Stimulated activated CD4-positive, alpha-beta T cell treated with anti-CD3 and anti-CD28 coated beads, Interleukin-4, amount 100 ng/mL, for 1 hour (primary cell): ENCODE data around the gene PTGS1.
"Not testable (repeated sequence)": the region's sequence is repeated elsewhere in the genome, so short reads cannot be mapped to it uniquely, and the experiment has no call there.

ENCODE experiments used
- DNase-seq: peaks from one replicate; pipeline ENCODE4 v3.0.0-alpha.2; 2020

Gene PTGS1

DNA sequence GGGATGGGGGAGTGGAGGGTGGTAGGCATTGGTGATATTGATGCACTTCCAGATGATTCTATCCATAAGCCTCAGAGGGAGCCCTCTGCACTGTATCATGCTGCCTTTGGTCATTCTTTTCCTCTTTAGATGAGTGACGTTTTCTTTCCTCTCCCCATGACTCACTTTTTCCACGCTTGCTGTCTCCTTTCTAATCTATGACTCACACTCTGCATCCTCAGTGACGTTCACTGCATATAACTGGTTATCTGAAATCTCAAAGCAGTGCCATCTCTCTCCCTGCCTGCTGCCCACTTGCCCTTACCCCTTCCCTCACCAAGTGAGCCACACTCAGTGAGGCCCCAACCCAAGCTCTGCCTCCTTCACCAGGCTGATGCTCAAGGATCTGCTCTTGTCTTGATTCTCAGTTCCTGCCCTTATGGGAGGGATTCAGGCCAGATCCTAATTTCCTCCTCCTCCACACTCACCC is 31.6 kb downstream of the PTGS1 start:
- DNase-seq: no peak

DNA sequence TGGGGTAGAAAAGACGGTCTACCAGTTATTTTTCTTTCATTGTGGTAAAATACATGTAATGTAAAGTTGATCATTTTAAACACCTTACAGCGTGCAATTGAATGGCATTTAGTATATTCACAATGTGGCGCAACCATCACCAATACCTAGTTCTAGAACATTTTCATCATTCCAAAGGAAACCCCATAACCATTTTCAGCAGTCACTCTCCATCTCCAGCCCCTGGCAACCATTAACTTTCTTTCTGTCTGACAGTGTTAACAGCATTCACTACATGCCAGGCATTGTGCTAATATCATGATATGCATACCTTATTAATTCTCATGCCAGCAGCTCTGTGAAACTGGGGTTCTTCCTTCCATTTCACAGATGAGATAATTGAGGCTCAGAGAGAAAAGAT is 32.0 kb downstream of the PTGS1 start:
- no peak for DNase-seq

DNA sequence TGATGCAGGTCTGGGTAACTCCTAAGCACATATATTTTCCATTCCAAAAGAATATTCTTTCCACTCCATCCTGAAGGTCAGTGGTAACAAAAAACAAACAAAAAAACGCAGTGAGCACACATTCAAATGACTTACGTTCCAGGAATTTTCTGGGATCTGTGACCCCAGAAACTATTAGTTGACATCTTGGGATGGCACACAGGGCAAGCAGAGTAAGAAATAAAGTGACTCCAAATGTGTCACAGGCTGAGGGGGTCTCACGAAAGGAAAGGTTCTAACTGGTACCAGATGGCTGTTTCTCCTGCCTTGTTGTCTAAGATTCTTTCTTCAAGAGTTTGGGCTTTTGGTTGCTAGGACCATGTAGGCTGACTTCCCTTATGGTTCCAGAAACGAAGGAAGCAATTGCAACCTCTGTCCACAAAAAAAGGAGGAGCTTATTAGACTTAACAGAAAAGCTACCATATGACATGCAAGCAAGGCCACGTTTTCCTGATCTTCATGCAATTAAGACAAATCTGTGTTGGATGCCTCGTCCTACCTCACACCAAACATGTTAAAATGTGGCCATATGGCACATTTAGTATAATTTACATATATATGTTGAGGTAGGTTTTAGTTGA is 32.7 kb downstream of the PTGS1 start:
- DNase-seq: no peak

DNA sequence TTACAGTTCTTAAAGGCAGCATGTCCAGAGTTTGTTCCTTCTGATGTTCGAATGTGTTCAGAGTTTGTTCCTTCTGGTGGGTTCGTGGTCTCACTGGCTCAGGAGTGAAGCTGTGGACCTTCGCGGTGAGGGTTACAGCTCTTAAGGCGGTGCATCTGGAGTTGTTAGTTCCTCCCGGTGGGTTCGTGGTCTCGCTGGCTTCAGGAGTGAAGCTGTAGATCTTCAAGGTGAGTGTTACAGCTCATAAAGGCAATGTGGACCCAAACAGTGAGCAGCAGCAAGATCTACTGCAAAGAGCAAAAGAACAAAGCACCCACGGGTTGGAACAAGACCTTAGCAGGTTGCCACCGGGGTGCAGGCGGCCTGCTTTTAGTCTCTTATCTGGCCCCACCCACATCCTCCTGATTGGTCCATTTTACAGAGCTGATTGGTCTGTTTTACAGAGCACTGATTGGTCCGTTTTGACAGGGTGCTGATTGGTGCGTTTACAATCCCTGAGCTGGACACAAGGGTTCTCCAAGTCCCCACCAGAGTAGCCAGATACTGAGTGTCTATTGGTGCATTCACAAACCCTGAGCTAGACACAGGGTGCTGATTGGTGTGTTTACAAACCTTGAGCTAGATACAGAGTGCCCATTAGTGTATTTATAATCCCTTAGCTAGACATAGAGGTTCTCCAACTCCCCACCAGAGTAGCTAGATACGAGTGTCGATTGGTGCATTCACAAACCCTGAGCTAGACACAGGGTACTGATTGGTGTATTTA is 34.7 kb downstream of the PTGS1 start:
- not testable (repeated sequence) for DNase-seq

DNA sequence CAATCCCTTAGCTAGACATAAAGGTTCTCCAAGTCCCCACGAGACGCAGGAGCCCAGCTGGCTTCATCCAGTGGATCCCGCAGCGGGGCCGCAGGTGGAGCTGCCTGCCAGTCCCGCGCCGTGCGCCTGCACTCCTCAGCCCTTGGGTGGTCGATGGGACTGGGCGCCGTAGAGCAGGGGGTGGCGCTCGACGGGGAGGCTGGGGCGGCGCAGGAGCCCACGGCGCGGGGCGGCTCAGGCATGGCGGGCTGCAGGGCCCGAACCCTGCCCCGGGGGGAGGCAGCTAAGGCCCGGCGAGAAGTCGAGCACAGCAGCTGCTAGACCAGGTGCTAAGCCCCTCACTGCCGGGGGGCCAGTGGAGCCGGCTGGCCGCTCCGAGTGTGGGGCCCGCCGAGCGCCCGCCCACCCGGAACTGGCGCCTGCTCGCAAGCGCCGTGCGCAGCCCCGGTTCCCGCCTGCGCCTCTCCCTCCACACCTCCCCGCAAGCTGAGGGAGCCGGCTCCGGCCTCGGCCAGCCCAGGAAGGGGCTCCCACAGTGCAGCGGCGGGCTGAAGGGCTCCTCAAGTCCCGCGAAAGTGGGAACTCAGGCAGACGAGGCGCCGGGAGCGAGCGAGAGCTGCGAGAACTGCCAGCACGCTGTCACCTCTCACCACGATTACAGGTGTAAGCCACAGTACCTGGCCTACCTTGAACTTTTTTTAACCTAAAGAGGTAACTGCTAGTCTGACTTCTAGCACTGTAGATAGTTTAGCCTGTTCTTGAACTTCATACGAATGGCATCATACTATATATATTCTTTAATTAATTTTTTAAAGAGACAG is 35.5 kb downstream of the PTGS1 start:
- no peak for DNase-seq

DNA sequence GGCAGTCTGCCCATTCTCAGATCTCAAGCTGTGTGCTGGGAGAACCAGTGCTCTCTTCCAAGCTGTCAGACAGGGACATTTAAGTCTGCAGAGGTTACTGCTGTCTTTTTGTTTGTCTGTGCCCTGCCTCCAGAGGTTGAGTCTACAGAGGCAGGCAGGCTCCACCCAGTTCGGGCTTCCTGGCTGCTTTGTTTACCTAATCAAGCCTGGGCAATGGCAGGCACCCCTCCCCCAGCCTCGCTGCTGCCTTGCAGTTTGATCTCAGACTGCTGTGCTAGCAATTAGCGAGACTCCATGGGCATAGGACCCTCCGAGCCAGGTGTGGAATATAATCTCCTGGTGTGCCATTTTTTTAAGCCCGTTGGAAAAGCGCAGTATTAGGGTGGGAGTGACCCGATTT is 43.3 kb downstream of the PTGS1 start:
- not testable (repeated sequence) for DNase-seq

DNA sequence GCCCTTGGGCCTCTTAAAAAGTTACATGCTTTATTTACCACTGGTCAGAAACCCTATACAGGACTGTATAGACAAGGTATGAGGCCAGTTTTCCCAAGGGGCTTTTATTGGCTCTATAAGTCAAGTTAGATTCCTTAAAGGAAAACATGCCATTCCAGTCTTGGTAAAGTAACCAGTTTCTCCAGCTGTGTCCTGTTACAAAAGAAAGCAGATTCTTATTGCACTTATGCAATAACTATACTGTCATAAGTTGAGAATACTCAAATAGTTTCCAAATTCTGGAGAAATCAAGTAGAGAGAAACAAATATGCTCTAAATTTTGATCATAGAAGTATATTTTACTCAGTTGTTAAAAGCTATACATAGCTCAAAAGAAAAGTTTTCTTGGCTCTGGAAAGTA is 47.2 kb downstream of the PTGS1 start:
- no peak for DNase-seq

DNA sequence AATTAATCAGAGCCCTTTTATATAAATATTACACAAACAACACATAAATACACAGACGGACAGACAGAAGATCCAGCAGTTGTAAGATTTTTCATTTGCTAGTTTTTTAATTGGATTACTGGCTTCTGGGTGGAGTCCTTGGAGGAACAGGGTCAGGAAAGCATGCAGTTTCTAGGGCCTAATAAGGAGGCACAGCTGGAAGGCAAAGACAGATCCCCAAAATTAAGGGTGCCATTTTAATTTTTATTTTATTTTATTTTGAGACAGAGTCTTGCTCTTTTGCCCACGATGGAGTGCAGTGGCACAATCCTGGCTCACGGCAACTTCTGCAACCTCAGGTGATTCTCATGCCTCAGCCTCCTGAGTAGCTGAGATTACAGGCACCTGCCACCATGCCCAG is 49.5 kb downstream of the PTGS1 start:
- DNase-seq: no peak

DNA sequence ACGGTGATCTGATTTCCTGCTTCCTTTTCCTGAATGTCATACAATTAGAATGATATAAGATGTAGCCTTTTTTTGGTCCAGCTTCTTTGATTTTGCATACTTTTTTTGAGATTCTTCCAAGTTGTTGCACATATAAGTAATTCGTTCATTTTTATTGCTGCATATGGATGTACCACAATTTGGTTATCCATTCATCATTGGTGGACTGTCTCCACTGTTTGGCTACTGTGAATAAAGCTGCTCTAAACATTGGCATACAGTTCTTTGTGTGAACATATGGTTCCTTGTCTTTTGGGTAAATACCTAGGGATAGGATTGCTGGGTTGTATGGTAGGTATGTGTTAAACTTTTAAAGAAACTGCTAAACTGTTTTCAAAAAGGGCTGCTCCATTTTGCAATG is 54.3 kb downstream of the PTGS1 start:
- no peak for DNase-seq

DNA sequence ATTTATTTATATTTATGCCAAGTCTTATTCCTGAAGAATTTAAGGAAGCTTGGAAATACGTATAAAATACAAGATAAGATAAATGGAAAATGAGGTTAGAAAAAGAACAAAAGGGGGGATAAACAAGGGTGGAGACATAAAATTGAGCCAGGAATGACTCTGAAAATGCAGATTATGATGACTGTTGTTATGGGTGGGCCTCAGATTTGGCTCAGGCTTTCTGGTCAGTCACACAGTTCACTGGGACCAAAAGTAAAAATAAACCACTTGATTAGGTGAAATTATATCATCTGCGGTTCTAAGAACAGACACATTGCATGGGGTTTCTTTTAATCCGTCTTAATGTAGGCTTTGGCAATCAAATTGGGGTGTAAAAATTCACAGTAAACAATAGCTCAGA is 55.9 kb downstream of the PTGS1 start:
- DNase-seq: no peak

DNA sequence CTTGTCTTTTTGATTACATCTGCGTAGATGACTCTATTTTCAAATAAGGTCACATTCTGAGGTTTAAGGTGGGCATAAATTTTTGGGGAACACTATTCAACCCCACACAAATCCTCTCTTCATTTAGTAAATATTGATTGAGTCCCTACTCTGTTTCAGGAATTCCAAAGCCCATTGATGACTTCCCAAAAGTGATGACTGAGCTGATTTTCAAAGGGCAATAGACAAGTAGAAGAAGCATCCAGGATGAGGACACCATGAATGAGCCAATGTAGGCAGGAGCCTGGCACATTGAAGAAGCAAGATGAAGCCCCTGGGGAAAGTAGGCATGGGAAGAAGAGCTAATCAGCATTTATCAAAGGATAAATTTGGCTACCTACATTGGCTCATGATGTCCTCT is 71.7 kb downstream of the PTGS1 start:
- no peak for DNase-seq

DNA sequence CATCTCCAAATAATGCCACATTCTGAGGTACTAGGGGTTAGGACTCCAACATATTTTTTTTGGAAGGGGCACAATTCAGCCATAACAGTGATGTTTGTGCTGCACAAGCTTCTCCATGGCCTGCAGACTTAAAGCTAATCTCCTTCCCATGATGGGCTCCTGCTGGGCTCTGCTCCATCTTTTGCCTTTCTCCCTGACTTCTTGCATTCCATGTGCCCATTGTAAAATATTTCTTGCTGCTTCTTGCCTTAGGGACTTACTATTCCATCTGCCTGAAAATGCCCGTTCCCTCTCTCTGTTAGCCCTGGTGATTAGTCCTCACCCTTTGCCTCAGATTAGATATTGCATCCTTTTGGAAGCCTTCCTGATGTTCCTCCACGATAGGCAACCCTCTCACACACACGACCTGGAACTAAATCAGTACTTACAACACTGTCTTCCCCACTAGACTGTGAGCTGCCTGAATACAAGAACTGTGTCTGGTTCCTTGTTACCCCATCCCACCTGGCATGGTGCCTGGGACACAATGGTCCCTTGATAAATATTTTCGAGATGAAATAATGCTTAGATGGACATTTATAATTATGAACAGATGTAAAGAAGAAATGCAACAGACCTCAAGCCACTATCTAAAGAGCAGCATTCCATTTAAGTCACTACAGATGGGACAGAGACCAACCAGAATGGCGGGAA is 73.4 kb downstream of the PTGS1 start:
- no peak for DNase-seq
